Epithelial cell of proximal tubule (primary cell): ENCODE results near the gene KPRP. TPM values are rescaled to one million over a fixed set of nuclear protein-coding genes. Genes with fewer than 3 reads are reported as not detected.

Source experiments
- DNase-seq: peaks from one replicate; pipeline ENCODE4 v3.0.0-alpha.2; 2011; ENCODE audit warnings: low read depth
- H3K4me3 ChIP-seq: 2 replicates; pipeline ENCODE4 v1.5.1; 2011; ENCODE audit warnings: low read depth, mild to moderate bottlenecking, low read length
- CTCF ChIP-seq: conservative IDR thresholded peaks from 2 replicates; pipeline ENCODE4 v1.5.1; 2012; ENCODE audit warnings: low read depth, mild to moderate bottlenecking, low read length
- total RNA-seq: library from RNA; depleted of rRNA; stranded (reverse); fragments of >200 nt; gene quantifications from 2 replicates; pipeline ENCODE4 v1.2.3, GENCODE V29; 2015

The KPRP gene
- total RNA-seq, 1 donor from 2014 or later: not detected

- H3K4me3 ChIP-seq: no peak overlapping the region
- no peak for DNase-seq
- TF ChIP-seq CTCF: no peak
Observed at GRCh38 chr1:152752225-152752624, 5.6 kb upstream of the KPRP start.

- H3K4me3 ChIP-seq: no peak overlapping the region
- no peak for TF ChIP-seq CTCF
- DNase-seq: no peak
Observed at GRCh38 chr1:152753586-152753985, 4.2 kb upstream of the KPRP start.

GRCh38 chr1:152756872-152757271 is 953 bp upstream of the KPRP start:
- no peak overlapping the region for H3K4me3 ChIP-seq
- no peak for DNase-seq
- TF ChIP-seq CTCF: no peak

- no peak for DNase-seq
- TF ChIP-seq CTCF: no peak
- no peak overlapping the region for H3K4me3 ChIP-seq
Observed at GRCh38 chr1:152758636-152759035, 811 bp downstream of the KPRP start.

- H3K4me3 ChIP-seq: no peak overlapping the region
- DNase-seq: no peak
- TF ChIP-seq CTCF: no peak
Observed at GRCh38 chr1:152759453-152760173, 1.8 kb downstream of the KPRP start.

GRCh38 chr1:152760551-152761190 is 2.8 kb downstream of the KPRP start:
- no peak for DNase-seq
- no peak overlapping the region for H3K4me3 ChIP-seq
- TF ChIP-seq CTCF: no peak

GRCh38 chr1:152761609-152762213 is 3.9 kb downstream of the KPRP start:
- TF ChIP-seq CTCF: no peak
- DNase-seq: no peak
- no peak overlapping the region for H3K4me3 ChIP-seq
